Type B pancreatic cell (in vitro differentiated cells): ENCODE data around the gene GPR18. TPM values are rescaled to one million over a fixed set of nuclear protein-coding genes. Genes with fewer than 3 reads are reported as not detected.
"Not testable (repeated sequence)": the region's sequence is repeated elsewhere in the genome, so short reads cannot be mapped to it uniquely, and the experiment has no call there.

Experiments
- DNase-seq: peaks from one replicate; pipeline ENCODE4 v3.0.0; 2021; ENCODE audit warnings: mixed read lengths; ENCODE audit not compliant: unreplicated experiment; ENCODE audit errors: extremely low spot score
- H3K27ac Mint-ChIP-seq: 2 replicates; pipeline ENCODE4 v1.8.0; 2021; ENCODE audit warnings: mild to moderate bottlenecking, mixed read lengths
- H3K27me3 Mint-ChIP-seq: 2 replicates; pipeline ENCODE4 v1.8.0; 2021; ENCODE audit warnings: mixed read lengths
- H3K36me3 Mint-ChIP-seq: 2 replicates; pipeline ENCODE4 v1.8.0; 2021; ENCODE audit warnings: mixed read lengths
- H3K4me1 Mint-ChIP-seq: one replicate; pipeline ENCODE4 v1.8.0; 2021; ENCODE audit warnings: mixed read lengths; ENCODE audit not compliant: unreplicated experiment
- H3K4me3 Mint-ChIP-seq: 2 replicates; pipeline ENCODE4 v1.8.0; 2021; ENCODE audit warnings: mild to moderate bottlenecking, mixed read lengths
- H3K9me3 Mint-ChIP-seq: 2 replicates; pipeline ENCODE4 v1.8.0; 2021; ENCODE audit warnings: mixed read lengths
- CTCF ChIP-seq: fragments of 200-600 bp; sonication (generic); conservative IDR thresholded peaks from 2 replicates; pipeline ENCODE4 v1.5.0; 2021; ENCODE audit warnings: antibody characterized with exemption, mild to moderate bottlenecking
- total RNA-seq: library from RNA; stranded (reverse); gene quantifications from 2 replicates; pipeline ENCODE4 v1.2.1, GENCODE V29; 2021; ENCODE audit warnings: low replicate concordance

GPR18 gene
- total RNA-seq, 1 donor from 2014 or later = not detected

DNA sequence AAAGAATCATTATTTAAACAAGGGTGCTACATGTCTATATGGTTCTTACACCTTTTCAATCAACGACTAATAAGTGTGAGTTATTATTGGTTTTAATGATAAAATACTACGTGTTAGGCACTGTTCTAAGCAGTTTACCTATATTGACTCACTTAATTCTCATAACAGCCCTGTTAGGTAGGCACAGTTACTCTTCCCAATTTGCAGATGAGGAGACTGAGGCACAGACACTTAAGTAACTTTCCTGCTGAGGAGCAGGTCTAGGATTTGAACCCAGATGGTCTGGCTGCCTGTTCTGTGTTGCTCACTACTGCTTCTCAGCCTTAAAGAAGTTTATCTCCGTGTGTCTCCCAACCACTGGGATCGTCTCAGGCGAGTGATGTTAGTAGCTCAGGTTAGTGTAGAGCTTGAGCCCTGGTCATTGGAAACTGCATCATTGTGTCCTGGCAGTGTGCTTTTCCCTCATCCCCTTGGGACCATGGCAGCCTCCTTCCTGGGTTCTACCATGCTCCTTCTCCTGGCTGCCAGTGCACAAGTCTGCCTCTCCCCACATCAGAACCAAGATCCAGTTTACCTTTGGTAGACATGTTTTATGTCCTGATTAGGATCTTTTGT, 46.7 kb downstream of the GPR18 start:
- Mint-ChIP-seq H3K4me1 (peaks cover 36% of the 10 kb centered on the region), H3K27ac (peak overlapping the region; percentile 12), H3K27me3 (no peaks in the 10 kb centered on the region), H3K36me3 (peaks cover 37% of the 10 kb centered on the region), H3K9me3 (no peaks in the 10 kb centered on the region), H3K4me3 (no peak overlapping the region)
- DNase-seq = no peak
- TF ChIP-seq CTCF = no peak

DNA sequence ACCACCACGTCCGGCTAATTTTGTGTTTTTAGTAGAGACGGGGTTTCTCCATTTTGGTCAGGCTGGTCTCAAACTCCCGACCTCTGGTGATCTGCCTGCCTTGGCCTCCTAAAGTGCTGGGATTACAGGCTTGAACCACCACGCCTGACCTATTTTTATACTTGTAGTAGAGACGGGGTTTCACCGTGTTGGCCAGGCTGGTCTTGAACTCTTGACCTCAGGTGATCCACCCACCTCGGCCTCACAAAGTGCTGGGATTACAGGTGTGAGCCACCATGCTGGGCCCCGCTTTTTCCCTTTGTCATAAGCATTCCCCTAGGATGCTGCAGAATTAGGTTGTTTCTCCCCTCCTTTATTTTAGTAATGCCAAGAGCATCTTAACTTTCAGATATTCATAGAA, 47.6 kb downstream of the GPR18 start:
- DNase-seq, H3K9me3 Mint-ChIP-seq, H3K27ac Mint-ChIP-seq, H3K27me3 Mint-ChIP-seq, H3K4me3 Mint-ChIP-seq: not testable (repeated sequence)
- peaks cover 44% of the 10 kb centered on the region for H3K36me3 Mint-ChIP-seq
- peaks cover 41% of the 10 kb centered on the region for H3K4me1 Mint-ChIP-seq

- Mint-ChIP-seq H3K27ac (peak overlapping the region; percentile 66), H3K4me1 (peaks cover 45% of the 10 kb centered on the region), H3K4me3 (peak overlapping the region; percentile 6), H3K9me3 (no peaks in the 10 kb centered on the region), H3K27me3 (no peaks in the 10 kb centered on the region), H3K36me3 (peaks cover 55% of the 10 kb centered on the region)
- no peak for DNase-seq
- TF ChIP-seq CTCF = no peak
Observed at GRCh38 chr13:99208845-99209527, 49.2 kb downstream of the GPR18 start.

DNA sequence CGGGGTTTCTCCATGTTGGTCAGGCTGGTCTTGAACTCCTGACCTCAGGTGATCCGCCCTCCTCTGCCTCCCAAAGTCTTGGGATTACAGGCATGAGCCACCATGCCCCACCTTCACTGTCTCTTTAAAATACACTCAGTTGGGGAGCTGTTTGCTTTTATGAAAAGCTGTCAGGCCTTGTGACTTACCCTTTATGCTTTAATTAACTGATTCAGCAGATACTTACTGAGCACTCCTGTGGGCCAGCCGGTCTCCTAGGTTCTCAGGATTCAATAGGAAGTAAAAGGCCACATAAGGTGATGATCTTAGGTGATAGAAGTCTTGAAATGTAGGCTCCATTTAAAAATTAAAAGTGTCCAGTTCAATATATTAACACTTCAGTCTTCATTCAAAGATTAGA, 50.0 kb downstream of the GPR18 start:
- DNase-seq = no peak
- no peaks in the 10 kb centered on the region for H3K27me3 Mint-ChIP-seq
- H3K4me1 Mint-ChIP-seq = peaks cover 51% of the 10 kb centered on the region
- peaks cover 59% of the 10 kb centered on the region for H3K36me3 Mint-ChIP-seq
- no peak for TF ChIP-seq CTCF
- H3K4me3 Mint-ChIP-seq = peak overlapping the region; percentile 18
- peak overlapping the region; percentile 66 for H3K27ac Mint-ChIP-seq
- H3K9me3 Mint-ChIP-seq = no peaks in the 10 kb centered on the region

DNA sequence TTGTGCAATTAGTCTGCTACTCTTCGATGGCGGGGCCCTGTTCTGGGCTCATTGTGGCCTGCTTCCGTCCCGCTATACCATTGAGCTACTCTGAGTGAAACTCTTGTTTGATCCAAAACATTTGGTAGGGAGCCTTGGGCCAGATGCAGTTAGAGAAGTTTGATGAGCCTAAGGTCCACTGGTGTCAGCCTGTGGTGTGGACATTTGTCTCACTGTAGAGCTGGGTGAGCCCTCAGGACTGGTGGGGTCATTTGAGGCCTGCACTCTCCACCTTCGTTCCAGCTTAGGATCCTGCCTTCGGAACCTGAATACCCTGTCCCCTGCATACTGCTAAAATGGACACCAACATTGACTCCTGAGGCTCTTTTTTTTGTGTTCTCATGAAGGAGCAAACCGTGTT, 50.7 kb downstream of the GPR18 start:
- Mint-ChIP-seq H3K36me3 (peaks cover 57% of the 10 kb centered on the region), H3K27ac (no peak overlapping the region), H3K4me3 (peak overlapping the region; percentile 27), H3K4me1 (peaks cover 54% of the 10 kb centered on the region), H3K27me3 (no peaks in the 10 kb centered on the region), H3K9me3 (no peaks in the 10 kb centered on the region)
- no peak for DNase-seq
- TF ChIP-seq CTCF = no peak

DNA sequence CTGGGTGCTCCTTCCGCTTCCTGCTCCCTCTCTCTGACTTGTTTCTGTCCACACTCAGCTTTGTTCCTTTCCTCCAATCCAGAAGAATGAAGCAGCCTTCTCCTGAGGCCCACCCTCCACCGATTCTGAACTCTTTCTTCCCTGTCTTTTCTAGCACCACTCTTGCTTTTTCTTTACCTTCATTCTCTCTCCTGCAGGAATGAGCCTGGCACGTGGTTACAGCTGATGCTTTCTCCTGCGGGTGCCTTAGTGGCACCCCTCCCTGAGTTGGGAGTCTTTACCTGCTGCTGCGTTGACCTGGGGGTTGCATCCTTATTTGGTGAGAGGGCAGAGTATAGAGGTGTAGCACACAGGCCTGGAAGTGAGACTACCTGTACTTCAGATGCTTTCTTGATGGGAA, 51.3 kb downstream of the GPR18 start:
- Mint-ChIP-seq H3K4me3 (peak overlapping the region; percentile 27), H3K36me3 (peaks cover 57% of the 10 kb centered on the region), H3K9me3 (no peaks in the 10 kb centered on the region), H3K4me1 (peaks cover 59% of the 10 kb centered on the region), H3K27me3 (no peaks in the 10 kb centered on the region), H3K27ac (peak overlapping the region; percentile 37)
- no peak for DNase-seq
- TF ChIP-seq CTCF = no peak
